ENCODE data around the gene HORMAD2.

- TF ChIP-seq ZSCAN18 (CRISPR knock-in tag; IDR thresholded peaks at IDR 0.05) (no peak), CTCF (IDR thresholded peaks at IDR 0.05) (no peak), USF2 (CRISPR knock-in tag; IDR thresholded peaks at IDR 0.05) (no peak), ZBTB21 (CRISPR knock-in tag; IDR thresholded peaks at IDR 0.05; ENCODE audit: borderline replicate concordance) (no peak), ETV6 (CRISPR knock-in tag; IDR thresholded peaks at IDR 0.05) (no peak), STAT6 (CRISPR knock-in tag; conservative IDR thresholded peaks at IDR 0.05; ENCODE audit: low read depth) (no peak), ZBTB43 (CRISPR knock-in tag; IDR thresholded peaks at IDR 0.05) (no peak), CREM (CRISPR knock-in tag; IDR thresholded peaks at IDR 0.05) (no peak), ZNF138 (CRISPR knock-in tag; conservative IDR thresholded peaks at IDR 0.05) (no peak), ZNF232 (CRISPR knock-in tag; IDR thresholded peaks at IDR 0.05) (no peak), KAT7 (CRISPR knock-in tag; IDR thresholded peaks at IDR 0.05; ENCODE audit: borderline replicate concordance) (no peak)
Observed at GRCh38 chr22:30206944-30207343, 126.7 kb downstream of the HORMAD2 start.
